ENCODE data around the gene ADPRHL1.

ADPRHL1 gene

DNA sequence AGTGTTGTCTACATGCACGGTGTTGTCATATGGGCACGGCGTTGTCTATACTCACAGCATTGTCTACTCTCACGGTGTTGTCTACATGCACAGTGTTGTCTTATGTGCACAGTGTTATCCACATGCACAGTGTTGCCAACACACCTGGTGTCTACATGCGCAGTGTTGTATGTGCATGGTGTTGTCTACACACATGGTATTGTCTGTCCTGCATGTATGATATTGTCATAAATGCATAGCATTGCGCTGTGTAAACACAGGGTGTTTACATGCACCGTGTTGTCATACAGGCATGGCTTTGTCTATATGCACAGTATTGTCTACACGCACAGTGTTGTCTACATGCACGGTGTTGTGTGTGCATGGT is 6.8 kb downstream of the ADPRHL1 start:
- H3K4me3 ChIP-seq (replicated peaks in 1 of 2; ENCODE audit: low read depth in 2 of 2, low read length in 2 of 2): no peak overlapping the region
- TF ChIP-seq, protein P1, sequence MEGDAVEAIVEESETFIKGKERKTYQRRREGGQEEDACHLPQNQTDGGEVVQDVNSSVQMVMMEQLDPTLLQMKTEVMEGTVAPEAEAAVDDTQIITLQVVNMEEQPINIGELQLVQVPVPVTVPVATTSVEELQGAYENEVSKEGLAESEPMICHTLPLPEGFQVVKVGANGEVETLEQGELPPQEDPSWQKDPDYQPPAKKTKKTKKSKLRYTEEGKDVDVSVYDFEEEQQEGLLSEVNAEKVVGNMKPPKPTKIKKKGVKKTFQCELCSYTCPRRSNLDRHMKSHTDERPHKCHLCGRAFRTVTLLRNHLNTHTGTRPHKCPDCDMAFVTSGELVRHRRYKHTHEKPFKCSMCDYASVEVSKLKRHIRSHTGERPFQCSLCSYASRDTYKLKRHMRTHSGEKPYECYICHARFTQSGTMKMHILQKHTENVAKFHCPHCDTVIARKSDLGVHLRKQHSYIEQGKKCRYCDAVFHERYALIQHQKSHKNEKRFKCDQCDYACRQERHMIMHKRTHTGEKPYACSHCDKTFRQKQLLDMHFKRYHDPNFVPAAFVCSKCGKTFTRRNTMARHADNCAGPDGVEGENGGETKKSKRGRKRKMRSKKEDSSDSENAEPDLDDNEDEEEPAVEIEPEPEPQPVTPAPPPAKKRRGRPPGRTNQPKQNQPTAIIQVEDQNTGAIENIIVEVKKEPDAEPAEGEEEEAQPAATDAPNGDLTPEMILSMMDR (IDR thresholded peaks at IDR 0.05; ENCODE audit: low read depth, low read length): no peak
- DNase-seq (ENCODE audit: low read depth in 2 of 2): no peak

GRCh38 chr13:113445791-113446487 is 7.3 kb downstream of the ADPRHL1 start:
- H3K4me3 ChIP-seq (replicated peaks in 1 of 2; ENCODE audit: low read depth in 2 of 2, low read length in 2 of 2): no peak overlapping the region
- TF ChIP-seq, protein P1 (IDR thresholded peaks at IDR 0.05; ENCODE audit: low read depth, low read length): no peak
- no peak for DNase-seq (ENCODE audit: low read depth in 2 of 2)

- H3K4me3 ChIP-seq (replicated peaks in 1 of 2; ENCODE audit: low read depth in 2 of 2, low read length in 2 of 2): no peak overlapping the region
- DNase-seq (ENCODE audit: low read depth in 2 of 2): no peak
- TF ChIP-seq, protein P1 (IDR thresholded peaks at IDR 0.05; ENCODE audit: low read depth, low read length): no peak
Measured at GRCh38 chr13:113443991-113444390, 9.3 kb downstream of the ADPRHL1 start.

DNA sequence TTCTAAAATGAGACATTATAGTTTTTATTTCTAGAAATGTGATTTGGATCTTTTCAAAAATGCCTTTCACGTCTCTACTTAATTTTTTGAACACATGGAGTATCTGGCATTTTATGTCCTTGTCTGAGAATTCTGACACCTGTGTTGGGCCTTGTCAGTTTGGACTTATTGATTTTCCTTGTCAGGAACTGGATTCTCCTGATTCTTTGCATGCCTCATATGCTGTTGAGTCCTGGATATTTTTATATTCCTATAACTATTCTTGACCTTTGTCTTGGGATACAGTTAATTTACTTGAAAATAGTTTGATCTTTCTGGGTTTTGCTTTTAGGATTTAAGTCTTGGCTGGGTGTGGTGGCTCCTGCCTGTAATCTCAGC is 10.3 kb downstream of the ADPRHL1 start:
- TF ChIP-seq, protein P1 (IDR thresholded peaks at IDR 0.05; ENCODE audit: low read depth, low read length): no peak
- no peak overlapping the region for H3K4me3 ChIP-seq (replicated peaks in 1 of 2; ENCODE audit: low read depth in 2 of 2, low read length in 2 of 2)
- DNase-seq (ENCODE audit: low read depth in 2 of 2): no peak

DNA sequence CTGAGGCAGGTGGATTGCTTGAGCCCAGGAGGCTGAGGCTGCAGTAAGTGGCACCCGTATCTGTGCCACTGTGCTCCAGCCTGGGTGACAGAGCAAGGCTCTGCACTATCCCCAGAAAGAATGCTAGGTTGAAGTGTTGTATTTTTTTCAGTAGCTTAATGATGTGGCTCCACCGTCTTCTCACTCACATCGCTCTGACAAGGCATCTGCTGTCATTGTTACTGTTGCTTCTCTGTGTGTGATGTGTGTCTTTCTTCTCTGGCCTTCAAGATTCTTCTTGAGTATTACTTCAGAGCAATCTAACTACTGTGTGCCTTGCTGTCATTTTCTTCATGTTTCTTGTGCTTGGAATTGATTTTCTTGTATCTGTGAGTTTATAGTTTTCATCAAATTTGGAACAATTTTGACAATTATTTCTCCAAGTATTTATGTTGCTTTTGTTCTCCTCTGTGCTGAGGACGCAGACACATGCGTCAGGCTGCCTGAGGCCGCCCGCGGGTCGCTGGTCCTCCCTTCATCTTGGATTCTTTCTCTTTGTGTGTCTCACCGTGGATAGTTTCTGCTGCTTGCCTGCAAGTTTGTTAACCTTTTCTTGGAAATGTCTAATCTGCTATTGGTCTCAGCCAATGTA is 10.8 kb downstream of the ADPRHL1 start:
- no peak for DNase-seq (ENCODE audit: low read depth in 2 of 2)
- TF ChIP-seq, protein P1 (IDR thresholded peaks at IDR 0.05; ENCODE audit: low read depth, low read length): no peak

DNA sequence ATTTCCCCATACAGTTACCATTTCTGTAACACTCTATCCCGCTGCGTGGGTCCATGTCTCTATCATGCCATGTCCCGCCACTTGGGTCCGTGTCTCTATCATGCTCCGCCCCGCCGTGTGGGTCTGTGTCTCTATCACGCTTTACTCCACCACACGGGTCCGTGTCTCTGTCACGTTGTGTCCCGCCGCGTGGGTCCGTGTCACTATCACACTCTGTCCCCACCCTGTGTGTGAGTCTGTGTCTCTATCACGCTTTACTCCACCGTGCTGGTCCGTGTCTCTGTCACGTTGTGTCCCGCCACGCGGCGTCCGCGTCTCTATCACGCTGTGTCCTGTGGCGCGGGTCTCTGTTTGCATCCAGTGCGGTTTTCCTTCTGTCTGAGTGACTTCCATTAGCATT is 11.6 kb downstream of the ADPRHL1 start:
- H3K4me3 ChIP-seq (replicated peaks in 1 of 2; ENCODE audit: low read depth in 2 of 2, low read length in 2 of 2): no peak overlapping the region
- TF ChIP-seq, protein P1 (IDR thresholded peaks at IDR 0.05; ENCODE audit: low read depth, low read length): no peak
- DNase-seq (ENCODE audit: low read depth in 2 of 2): no peak

More for the DNA sequence above, 10.8 kb downstream of the ADPRHL1 start:
- no peak overlapping the region for H3K4me3 ChIP-seq (replicated peaks in 1 of 2; ENCODE audit: low read depth in 2 of 2, low read length in 2 of 2)

All from cardiac fibroblast (primary cell).